ENCODE data around the gene TANGO2.

The TANGO2 gene

DNA sequence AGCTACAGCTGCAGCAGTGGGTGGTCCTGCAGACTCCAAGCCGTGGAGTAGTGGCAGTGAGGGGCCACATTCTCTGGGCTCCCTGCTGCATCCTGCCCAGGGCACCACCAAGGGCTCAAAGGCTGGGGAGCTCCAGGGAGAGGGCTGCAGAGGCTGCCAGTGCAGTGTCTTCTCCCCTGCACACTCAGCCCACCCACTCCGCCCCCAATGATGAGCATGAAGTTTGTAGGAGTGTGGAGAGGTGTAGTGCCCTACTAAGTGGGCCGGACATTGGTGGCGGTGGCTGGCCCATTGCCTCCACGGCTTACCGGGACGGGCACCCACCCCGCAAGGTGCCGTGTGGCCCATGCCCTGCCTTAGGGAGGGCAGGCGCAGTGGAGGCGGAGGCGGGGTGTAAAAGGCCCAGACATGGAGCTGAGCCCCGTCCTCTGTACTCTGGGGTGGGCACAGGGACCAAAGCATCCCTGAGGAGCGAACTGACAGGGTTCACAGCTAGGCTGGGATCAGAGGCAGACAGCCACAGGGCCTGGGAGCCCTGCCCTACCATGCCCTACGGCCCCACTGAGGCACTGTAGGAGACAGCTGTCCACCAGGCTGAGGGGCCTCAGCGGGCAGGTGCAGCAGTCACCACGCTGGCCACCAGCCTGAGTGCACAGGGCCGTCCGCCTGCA lies 23.2 kb upstream of the TANGO2 start:
- no peak for DNase-seq

DNA sequence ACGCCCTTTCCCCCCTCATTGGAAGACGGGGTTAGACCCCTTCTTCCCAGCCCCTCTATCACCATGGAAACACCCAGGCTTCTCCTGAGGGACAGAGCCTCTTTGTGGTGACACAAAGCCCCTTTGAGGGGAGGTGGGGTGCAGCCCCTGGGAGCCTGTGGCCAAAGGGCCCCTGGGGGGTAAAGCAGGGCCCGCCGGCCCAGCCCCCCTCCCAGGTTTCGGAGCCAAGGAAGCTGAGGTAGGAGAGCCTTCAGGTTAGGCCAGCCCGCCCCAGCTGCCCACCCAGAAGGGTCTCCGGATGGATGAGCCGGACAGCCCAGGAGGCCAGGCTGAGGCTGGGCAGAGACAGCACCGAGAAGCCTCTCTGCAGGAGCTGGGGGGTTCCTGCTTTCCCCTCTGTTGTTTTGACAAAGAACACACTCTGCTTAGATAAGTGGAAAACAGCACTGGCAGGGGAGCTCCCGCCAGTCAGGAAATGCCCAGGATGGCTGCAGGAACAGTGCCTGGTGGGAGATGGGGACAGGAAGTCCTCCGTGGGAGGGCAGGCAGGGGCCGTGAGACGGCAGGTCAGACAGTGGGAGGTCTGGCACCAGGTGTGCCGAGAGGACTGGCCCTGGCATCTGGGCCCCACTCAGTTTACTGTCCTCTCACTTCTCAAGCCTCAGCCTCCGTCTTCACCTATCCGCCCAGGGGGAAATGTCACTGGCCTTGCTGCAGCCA lies 22.5 kb upstream of the TANGO2 start:
- no peak for DNase-seq

DNA sequence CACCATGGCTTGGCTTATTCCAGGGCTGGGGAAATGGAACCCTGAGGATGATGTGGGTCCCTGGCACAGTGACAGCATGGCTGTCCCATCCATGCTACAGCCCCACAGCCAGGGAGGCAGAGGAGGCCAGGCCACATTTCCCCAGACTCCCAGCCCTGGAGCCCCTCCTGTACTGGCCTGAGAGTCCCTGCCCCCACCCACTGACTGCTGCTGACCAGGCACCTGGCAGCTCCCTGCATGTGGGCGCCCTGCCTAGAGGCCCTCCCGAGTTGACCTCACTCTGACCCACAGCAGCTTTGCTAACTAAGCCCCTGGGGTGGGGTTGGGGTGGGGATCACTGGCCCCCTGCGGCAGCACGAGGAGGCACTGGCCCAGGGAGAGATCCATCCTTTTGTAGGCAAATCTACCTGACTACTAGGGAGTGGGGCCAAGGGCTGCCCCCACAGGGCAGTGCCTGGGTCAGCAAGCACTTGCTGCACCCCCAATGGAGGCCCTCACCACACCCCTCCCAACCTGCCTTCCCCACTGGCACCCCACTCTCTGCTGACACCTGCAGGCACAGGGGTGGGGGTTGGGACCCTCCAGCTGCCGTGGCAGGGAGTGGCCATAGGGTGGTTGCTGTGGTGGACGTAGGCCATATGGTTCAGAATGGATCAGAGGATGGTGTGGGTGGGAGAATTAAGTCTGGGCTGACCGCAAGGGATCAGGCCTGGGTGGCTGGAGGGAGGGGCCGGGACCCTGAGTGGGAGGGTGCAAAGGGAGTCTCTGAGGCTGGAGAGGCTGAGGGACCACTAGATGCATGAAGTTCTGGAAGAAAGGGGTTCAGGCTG lies 21.7 kb upstream of the TANGO2 start:
- DNase-seq = no peak

DNA sequence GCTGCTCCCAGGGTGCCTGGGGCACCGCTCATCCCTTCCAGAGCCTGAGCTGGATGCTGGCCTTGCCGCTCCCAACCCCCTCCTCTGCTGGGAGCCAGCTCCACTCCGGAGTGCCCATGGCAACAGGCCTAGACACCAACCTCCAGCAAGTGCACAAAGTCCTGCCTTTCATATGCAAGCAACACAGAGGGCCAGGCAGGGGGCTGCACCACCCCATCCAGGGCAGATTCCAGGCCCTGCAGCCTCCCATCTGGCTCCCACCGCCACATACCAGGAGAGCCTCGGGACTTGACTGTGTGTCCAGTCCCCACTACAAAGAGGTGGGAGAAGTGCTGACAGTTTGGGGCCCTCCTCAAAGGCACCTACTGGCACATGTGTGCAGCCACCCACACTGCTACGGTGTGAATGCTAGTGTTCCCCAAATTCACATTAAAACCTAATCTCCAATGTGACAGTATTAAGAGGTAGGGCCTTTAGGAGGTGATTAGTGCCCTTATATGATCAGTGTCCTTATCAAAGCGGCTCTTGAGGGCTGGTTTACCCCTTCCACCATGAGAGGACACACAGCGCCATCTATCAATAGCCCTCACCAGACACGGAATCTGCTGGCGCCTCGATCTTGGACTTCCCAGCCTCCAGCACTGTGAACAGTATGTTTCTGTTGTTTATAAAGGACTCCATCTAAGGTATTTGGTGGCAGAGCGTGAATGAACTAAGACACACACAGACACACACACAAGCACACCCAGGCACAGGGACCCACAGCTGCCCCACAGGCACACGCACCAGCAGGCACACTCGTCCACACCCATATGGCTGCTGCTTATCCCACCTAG lies 20.4 kb upstream of the TANGO2 start:
- no peak for DNase-seq

DNA sequence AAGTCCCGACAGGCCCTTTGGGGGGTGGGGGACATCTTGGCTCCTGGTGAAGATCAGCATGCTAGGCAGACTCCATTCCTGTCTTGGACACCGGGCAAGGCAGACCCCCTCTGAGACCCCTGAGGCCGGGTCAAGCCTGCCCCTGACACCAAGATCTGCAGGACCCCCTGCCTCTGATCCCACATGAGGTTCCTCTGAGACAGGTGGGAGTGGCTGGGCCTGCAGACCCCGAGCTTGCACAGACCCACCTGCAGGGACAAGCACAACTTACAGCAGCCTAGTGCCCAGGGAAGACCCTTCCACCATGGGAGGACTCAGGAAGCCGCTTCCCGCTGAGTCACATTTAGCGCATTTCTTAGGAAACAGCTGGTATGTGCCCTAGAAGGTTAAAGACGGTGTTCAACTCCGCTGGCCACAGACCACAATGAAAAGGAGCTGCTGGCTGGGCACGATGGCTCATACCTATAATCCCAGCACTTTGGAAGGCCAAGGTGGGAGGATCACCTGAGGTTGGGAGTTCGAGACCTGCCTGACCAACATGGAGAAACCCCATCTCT lies 19.8 kb upstream of the TANGO2 start:
- no peak for DNase-seq

DNA sequence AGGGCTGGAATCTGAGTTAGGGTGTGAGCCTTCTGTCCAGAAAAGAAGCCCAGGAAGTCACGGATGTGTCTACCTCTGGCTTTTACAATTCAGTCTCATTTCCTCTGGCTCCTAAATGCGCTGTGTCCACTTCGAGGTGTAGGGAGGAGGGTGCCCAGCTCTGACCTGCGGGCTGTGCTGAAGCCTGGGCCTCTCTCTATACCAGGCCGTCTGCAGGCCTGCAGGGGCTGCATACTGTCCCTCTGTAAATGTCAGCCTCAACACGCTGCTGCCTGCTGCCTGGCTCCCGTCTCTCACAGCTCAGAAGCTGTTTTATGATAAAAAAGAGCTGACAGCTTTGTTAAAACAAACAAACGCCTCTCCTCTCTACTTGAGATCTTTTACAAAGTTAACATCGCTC lies 18.8 kb upstream of the TANGO2 start:
- no peak for DNase-seq

DNA sequence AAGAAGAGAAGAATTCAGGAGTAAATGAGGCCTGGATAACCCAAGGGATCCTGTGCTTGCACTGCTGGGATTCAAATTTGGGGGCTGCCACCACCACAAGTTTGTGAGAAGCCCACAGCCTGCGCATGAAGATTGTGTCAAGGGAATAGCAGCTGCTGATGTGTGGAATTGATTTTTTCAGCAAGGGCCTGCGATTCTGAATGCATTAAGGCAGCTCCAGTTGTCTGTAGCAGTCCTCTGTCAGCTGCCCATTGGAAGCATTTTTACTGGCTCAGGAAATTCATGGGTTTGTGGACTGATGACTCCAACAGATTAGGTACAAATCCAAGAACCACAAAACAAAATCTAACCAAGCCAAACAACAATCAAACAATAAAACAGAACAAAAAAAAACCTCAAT lies 18.3 kb upstream of the TANGO2 start:
- DNase-seq = no peak

DNA sequence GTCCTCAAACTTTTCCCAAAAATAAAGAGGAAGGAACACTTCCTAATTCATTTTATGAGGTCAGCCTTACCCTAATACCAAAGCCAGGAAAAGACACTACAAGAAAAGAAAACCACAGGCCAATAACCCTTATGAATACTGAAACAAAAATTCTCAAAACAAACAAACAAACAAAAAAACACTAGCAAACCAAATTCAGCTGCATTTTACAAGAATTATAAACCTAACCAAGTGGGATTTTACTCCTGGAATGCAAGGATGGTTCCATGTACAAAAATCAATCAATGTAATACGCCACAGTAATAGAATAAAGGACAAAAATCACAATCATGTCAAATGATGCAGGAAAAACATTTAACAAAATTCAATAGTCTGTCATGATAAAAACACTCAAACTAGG lies 17.6 kb upstream of the TANGO2 start:
- DNase-seq = no peak

DNA sequence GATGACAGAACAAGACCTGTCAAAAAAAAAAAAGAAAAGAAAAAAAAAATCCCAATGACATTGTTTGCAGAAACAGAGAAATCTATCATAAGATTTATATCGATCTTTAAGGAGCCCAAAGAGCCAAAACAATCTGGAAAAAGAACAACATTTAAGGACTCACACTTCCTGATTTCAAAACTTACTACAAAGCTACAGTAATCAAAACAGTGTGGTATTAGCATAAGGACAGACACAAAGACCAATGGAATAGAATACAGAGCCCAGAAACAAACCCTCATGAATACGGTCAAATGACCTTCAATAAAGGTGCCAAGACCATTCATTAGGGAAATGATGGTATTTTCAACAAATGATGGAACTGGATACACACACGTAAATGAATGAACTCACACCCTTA lies 16.4 kb upstream of the TANGO2 start:
- no peak for DNase-seq

DNA sequence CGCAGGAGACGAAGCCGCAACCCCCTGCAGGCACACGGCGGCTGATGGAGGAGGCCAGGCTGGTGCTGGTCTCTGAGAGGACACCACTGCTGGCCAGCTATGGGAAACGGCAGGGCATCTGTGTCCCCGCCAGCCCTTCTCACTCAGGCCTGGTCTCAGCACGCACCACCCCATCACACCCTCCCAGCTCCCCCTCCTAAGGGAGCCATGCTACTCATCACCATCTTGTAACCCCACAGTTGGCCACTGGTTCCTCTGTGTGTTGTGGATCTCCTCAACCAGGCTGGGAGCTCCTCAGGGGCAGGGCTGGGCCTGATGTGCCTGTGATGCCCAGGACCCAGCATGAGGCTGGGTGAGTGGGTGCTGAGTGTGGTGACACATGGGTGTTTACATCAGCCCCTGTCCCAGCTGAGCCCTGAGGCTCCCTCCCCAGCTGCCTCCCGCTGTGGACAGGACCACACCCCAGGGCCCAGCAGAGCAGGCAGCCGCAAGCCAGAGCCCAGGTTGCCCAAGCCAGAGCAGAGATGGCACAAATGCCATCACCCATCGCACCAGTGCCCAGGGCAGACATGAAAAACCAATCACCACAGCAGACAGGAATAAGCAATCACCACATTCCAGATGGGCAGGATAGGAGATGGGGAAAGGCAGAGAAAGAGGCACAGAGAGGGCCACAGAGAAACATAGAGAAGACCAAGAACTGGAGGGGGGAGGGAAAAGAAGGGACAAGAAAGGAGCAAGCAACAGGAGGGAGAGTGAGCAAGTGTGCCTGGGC lies 12.5 kb upstream of the TANGO2 start:
- DNase-seq = no peak

DNA sequence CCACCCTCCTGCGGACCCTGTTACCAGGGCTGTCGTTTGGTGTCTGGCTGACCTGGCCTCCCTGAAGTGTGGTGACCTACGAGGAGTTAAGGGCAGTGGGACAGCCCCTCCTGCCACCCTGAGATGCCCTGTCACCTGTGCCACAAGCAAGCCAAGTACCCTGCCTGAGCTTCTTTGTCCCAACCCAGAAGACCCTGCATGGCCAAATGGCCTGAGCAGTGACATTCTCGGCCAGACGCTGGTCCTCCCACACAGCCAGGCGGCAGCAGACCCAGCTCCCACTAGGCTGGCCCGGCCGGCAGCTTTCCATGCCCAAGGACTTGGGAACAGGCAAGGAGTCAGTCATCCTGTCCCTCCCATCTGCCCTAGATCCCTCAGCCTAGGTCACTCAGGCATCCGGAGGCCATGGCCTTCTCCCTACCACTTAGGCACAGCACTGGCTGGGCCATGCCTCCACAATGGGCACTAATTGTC lies 11.9 kb upstream of the TANGO2 start:
- DNase-seq = no peak

DNA sequence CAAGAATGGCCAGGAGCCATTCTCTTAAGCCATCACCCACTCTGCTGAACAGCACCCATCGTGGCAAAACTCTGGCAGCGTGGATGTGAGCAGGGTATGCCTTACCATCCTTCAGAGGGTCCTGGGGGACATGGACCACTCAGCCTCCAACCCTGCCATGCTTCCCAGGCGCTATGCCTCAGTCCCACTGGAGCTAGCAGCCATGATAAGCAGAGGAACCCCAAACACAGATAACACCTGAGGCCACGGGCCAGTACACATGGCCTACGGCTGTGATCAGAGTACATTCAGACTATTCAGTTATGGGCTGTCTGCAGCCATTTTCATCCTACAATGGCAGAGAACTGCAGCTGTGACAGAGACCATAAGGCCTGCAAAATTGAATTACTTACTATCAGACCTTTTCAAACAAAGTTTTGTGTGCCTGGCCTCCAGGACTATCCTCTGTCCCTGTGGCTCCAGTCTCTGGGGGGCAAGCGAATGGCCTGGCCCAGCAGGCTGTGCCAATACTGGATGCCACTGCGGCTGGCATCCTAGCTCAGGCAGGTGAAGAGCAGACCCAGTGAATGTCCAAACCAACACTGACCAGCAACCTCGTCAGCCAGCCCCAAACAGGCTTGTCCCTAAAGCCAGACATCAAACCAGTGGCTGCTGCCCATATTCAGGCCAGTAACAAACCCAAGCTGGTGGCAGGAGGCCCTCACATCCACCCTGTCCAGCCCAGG lies 11.2 kb upstream of the TANGO2 start:
- no peak for DNase-seq

DNA sequence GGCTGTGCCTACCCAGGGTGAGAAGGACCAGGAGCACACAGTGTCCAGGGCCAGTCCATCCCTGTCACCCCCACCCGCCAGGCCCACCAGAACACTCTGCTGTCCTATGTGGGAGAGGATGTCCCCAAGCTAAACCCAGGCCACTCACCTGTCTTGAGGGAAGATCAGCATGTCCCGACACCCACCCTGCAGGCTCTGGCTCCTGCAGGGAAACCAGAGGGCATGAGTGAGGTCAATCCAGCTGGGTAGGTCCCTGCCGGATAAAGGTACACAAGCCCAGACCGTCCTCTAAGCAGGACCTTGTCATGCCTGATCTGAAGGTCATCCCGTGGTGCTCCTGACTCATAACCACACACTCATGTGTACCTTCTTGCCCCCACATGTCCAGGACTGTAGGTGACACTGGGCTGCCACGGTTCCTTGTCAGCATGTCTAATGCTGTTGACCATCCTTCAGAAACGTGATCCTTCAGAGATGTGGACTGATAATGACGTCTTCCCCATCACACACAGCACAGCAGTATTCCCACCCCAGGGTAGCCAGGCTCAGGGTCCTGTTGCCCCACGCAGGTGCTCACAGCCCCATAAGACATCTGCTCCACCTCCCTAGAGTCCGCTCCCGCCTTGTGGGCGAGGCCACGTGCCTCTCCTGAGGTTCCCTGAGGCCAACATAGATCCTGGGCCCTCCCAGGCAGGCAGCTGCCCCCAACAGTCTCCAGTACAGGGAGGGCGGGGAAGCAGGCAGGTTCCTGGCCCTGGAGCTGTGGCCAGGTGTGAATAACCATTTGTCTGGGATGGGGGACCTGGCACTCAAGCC lies 10.4 kb upstream of the TANGO2 start:
- DNase-seq = no peak

DNA sequence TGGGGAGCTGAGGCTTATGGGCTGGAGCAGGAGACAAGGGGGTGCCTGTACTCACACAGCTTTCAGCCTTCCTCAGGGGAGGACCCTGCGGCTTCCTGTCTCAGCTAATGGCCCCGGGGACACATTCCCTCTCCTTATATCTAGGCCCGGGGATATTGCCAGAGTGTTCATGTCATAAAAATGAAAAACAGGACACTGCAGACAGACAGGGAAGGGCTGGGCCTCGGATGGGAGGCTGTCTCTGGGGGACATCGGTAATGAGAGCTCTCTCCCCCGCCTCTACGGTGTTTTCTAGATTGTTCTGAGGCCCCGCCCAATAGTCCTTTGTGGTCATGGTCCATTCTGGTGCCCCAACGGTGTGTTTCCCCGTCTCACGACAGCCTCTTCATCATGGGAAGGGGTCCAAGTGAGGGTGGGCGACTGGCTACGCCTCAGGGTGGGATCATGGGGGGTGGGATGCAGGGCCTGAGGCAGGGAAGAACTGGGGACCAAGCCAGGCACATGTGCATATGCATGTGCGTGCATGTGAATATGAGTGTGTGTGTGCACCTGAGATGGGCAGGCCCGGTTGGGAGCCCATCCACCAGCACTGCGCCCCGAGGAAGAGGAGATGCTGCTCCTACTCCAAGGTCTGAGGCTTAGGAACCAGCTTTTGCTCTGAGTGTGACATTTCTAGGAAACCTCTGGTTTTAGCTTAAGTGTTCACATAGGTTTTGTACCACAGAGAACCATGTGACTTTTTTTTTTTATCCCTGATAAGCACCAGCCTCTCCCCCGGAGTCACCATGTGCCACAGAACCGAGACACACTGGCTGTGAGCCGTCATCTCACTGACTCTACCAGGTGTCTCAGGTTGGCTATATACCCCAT lies 9.6 kb upstream of the TANGO2 start:
- DNase-seq = no peak

DNA sequence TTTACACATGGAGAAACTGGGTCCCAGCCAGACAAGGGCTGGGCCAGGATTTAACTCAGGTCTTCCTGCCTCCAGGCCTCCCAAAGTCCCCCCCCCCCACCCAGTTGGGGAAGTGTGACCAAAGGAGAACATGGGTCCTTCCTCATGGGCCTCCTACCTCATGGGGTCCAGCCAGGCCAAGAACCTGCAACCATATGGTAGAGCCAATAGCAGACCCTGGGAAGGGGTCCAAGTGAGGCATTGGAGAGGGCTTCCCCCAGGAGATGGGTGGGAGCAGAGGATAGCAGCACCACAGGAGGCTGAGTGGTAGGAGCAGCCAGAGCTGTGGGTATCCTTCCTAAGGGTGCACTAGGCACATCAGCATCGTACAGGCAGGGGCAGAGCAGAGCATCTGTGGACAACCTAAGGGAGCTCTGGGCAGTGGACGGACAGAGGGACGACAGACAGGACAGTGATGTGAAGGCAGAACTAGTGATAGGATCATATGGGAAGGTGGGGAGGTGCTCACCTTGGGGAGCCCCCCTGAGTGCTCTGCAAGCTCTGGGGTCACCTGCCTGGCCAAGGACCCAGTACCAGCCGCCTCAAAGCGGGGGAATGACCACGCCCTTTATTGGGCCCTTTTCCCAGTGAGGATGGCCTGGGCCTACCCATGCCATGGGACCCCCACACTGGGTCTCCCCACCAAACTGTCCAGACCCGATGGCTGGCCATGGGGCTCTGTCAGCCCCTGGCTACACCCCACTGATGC lies 8.7 kb upstream of the TANGO2 start:
- DNase-seq = no peak

DNA sequence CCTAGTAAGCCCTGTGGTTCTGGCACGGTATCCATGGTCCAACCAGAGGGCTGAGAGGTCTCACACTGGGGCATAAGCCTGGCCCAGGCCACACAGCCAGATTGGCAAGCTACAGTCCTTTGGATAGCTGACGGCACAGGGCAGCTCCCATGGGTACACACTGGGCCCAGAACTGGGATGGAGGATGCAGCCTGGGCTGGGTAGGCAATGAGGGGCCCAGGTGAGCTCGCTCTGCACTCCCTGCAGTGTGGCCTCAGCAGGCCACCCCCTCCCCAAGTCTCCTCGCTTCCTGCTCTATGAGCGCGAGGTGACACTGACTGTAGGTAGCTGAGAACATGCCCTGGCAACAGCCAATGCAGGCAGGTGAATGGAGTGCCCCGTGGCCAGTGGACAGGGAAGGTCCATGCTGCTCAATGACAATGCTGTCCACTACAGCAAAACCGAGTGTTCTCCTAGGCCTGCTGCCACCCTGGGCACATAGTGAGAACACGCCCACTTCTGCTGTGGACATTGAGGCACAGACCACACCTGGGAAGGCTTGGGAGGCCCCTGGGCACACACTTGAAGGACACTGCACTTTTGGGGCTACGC lies 8.1 kb upstream of the TANGO2 start:
- DNase-seq = no peak

DNA sequence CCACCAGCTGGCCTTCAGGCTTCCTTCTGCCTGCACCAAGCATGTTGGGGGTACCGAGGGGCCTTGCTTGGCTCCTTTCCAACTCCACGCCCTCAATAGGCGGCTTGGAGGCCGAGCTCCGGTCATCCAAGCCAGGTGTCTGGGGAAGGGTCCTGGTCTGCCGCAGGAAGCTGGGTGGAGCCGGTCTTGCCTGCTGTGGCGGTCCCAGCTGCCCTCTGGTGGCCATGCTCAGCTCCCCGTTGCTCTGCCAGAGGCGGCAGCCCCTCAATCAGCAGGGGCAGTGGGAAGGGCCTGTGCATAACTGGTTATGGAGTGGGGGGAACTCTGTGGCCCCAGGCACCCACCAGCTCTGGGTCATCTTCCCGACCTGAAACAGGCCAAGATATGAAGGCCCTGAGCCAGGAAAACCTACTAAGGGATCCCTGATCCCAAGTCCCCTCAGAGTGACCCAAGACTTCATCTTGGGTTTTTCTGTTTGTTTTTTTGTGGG lies 7.5 kb upstream of the TANGO2 start:
- no peak for DNase-seq

Data from amniotic stem cell (primary cell).